Posterior vena cava (tissue), 2 donors: Measurements from ENCODE around the gene DRD3. TPM values are rescaled to one million over a fixed set of nuclear protein-coding genes. Genes with fewer than 3 reads are reported as not detected.

Experiments
- DNase-seq: peaks from one replicate; pipeline ENCODE4 v3.0.0-alpha.2; 2020; ENCODE audit warnings: low spot score
- intact Hi-C, 2 donors: fragments of 100-400 bp; cut with DNase I; formaldehyde crosslinking; loops; one replicate each; pipeline versions ENCODE4 v1.14.1 to v1.14.2; 2022 to 2023
- total RNA-seq, 2 donors: library from RNA; stranded (reverse); fragmentation: NEBNext Ultra II Directional; extraction: Animal tissue kit (Norgen Biotek cat#: 25700); gene quantifications; one replicate each; pipeline ENCODE4 v1.2.1, GENCODE V29; 2021
- donor health status: DM: yes; HTN: yes; CAD: no.
- donor health status: DM: yes; HTN: yes; CAD: no.

The DRD3 gene
- total RNA-seq, 2 donors from 2014 or later = not detected

GRCh38 chr3:114128826-114129225, 50.0 kb downstream of the DRD3 start:
- intact Hi-C loops = no loop called here
- no peak for DNase-seq

GRCh38 chr3:114128231-114128630, 50.6 kb downstream of the DRD3 start:
- intact Hi-C loops = no loop called here
- DNase-seq = no peak

- DNase-seq = no peak
- intact Hi-C loops = no loop called here
These were observed 51.3 kb downstream of the DRD3 start for GRCh38 chr3:114127517-114127916.

GRCh38 chr3:114126461-114126860, 52.4 kb downstream of the DRD3 start:
- intact Hi-C loops = no loop called here
- no peak for DNase-seq

GRCh38 chr3:114122027-114122709, 56.7 kb downstream of the DRD3 start:
- intact Hi-C loops = no loop called here
- DNase-seq = no peak

- no peak for DNase-seq
- intact Hi-C loops = no loop called here
These were observed 58.6 kb downstream of the DRD3 start for GRCh38 chr3:114120211-114120610.

GRCh38 chr3:114119776-114120175, 59.1 kb downstream of the DRD3 start:
- DNase-seq = no peak
- intact Hi-C loops = no loop called here

- intact Hi-C loops = no loop called here
- no peak for DNase-seq
These were observed 63.7 kb downstream of the DRD3 start for GRCh38 chr3:114115143-114115542.

- intact Hi-C loops = no loop called here
- no peak for DNase-seq
These were observed 64.1 kb downstream of the DRD3 start for GRCh38 chr3:114114719-114115118.

- DNase-seq = no peak
- intact Hi-C loops = no loop called here
These were observed 66.2 kb downstream of the DRD3 start for GRCh38 chr3:114112696-114113095.

GRCh38 chr3:114111060-114111770, 67.6 kb downstream of the DRD3 start:
- DNase-seq = no peak
- intact Hi-C loops = no loop called here

GRCh38 chr3:114110439-114110838, 68.4 kb downstream of the DRD3 start:
- no peak for DNase-seq

GRCh38 chr3:114108137-114108536, 70.7 kb downstream of the DRD3 start:
- DNase-seq = no peak
- intact Hi-C loops = no loop called here

More at GRCh38 chr3:114110439-114110838, 68.4 kb downstream of the DRD3 start:
- intact Hi-C loops = no loop called here

- intact Hi-C loops = no loop called here
- DNase-seq = no peak
These were observed 74.4 kb downstream of the DRD3 start for GRCh38 chr3:114104414-114104813.

- intact Hi-C loops = no loop called here
- DNase-seq = no peak
These were observed 75.0 kb downstream of the DRD3 start for GRCh38 chr3:114103858-114104257.

- intact Hi-C loops = no loop called here
These were observed 75.7 kb downstream of the DRD3 start for GRCh38 chr3:114103181-114103580.

GRCh38 chr3:114101101-114101500, 77.8 kb downstream of the DRD3 start:
- intact Hi-C loops = no loop called here

More at GRCh38 chr3:114103181-114103580, 75.7 kb downstream of the DRD3 start:
- DNase-seq = peak; percentile 66

GRCh38 chr3:114095796-114096195, 83.1 kb downstream of the DRD3 start:
- intact Hi-C loops = no loop called here
- no peak for DNase-seq

More at GRCh38 chr3:114101101-114101500, 77.8 kb downstream of the DRD3 start:
- no peak for DNase-seq

GRCh38 chr3:114093596-114093995, 85.3 kb downstream of the DRD3 start:
- intact Hi-C loops = no loop called here
- DNase-seq = no peak

GRCh38 chr3:114093016-114093380, 85.9 kb downstream of the DRD3 start:
- no peak for DNase-seq
- intact Hi-C loops = no loop called here
